VCaP (cell line): ENCODE measurements around the gene CHCT1.

Experiments used
- H3K27ac ChIP-seq: fragments of 450-650 bp; 2 replicates; pipeline ENCODE4 v1.5.1; 2017
- CTCF ChIP-seq: fragments of 450-650 bp; conservative IDR thresholded peaks from 2 replicates; pipeline ENCODE4 v1.5.1; 2017; ENCODE audit warnings: mild to moderate bottlenecking, moderate library complexity

Gene CHCT1

GRCh38 chr17:60393840-60394723 is 28.2 kb upstream of the CHCT1 start:
- H3K27ac ChIP-seq, result peak overlapping the region; percentile 96
- no peak for TF ChIP-seq CTCF

- TF ChIP-seq CTCF, result no peak
- no peak overlapping the region for H3K27ac ChIP-seq
Observed at GRCh38 chr17:60395508-60396065, 26.7 kb upstream of the CHCT1 start.

- no peak for TF ChIP-seq CTCF
- H3K27ac ChIP-seq, result no peak overlapping the region
Observed at GRCh38 chr17:60396412-60396811, 25.9 kb upstream of the CHCT1 start.

- TF ChIP-seq CTCF, result no peak
Observed at GRCh38 chr17:60398227-60398959, 23.9 kb upstream of the CHCT1 start.

GRCh38 chr17:60401819-60402218 is 20.5 kb upstream of the CHCT1 start:
- no peak for TF ChIP-seq CTCF
- no peak overlapping the region for H3K27ac ChIP-seq

More at GRCh38 chr17:60398227-60398959, 23.9 kb upstream of the CHCT1 start:
- no peak overlapping the region for H3K27ac ChIP-seq

- no peak for TF ChIP-seq CTCF
Observed at GRCh38 chr17:60403523-60403810, 18.8 kb upstream of the CHCT1 start.

GRCh38 chr17:60403962-60404361 is 18.3 kb upstream of the CHCT1 start:
- H3K27ac ChIP-seq, result no peak overlapping the region
- no peak for TF ChIP-seq CTCF

More at GRCh38 chr17:60403523-60403810, 18.8 kb upstream of the CHCT1 start:
- no peak overlapping the region for H3K27ac ChIP-seq
